Spleen (tissue), 11 donors: ENCODE data around the gene SLC25A47. TPM values are rescaled to one million over a fixed set of nuclear protein-coding genes. Genes with fewer than 3 reads are reported as not detected.
"Not testable (repeated sequence)": the region's sequence is repeated elsewhere in the genome, so short reads cannot be mapped to it uniquely, and the experiment has no call there.

Experiments used
- DNase-seq: peaks from one replicate; pipeline ENCODE4 v3.0.0-alpha.2; 2020
- H3K27ac ChIP-seq, 8 donors: fragments of 200-600 bp; sonication (generic) in 7 of 8; 1 replicate in 4 of 8; 2 replicates in 4 of 8; pipeline versions ENCODE4 v1.5.0 to v1.8.0; 2016 to 2021; ENCODE audit warnings: inconsistent platforms in 4 of 8, mild to moderate bottlenecking in 4 of 8, moderate library complexity in 1 of 8
- H3K27me3 ChIP-seq, 7 donors: fragments of 200-600 bp; sonication (generic) in 6 of 7; replicated peaks in 1 of 7; 1 replicate in 4 of 7; 2 replicates in 3 of 7; pipeline versions ENCODE4 v1.5.0 to v1.8.0; 2016 to 2021; ENCODE audit warnings: inconsistent platforms in 3 of 7, mild to moderate bottlenecking in 1 of 7
- H3K36me3 ChIP-seq, 6 donors: fragments of 200-600 bp; sonication (generic) in 5 of 6; 1 replicate in 4 of 6; 2 replicates in 2 of 6; pipeline versions ENCODE4 v1.5.0 to v1.8.0; 2016 to 2021; ENCODE audit warnings: inconsistent platforms in 2 of 6
- H3K4me1 ChIP-seq, 6 donors: fragments of 200-600 bp; sonication (generic) in 5 of 6; 1 replicate in 3 of 6; 2 replicates in 3 of 6; pipeline versions ENCODE4 v1.5.0 to v1.8.0; 2016 to 2021; ENCODE audit warnings: inconsistent platforms in 3 of 6
- H3K4me3 ChIP-seq, 8 donors: fragments of 200-600 bp; sonication (generic) in 7 of 8; 1 replicate in 4 of 8; 2 replicates in 4 of 8; pipeline versions ENCODE4 v1.5.0 to v1.8.0; 2016 to 2021; ENCODE audit warnings: inconsistent platforms in 4 of 8, mild to moderate bottlenecking in 4 of 8, moderate library complexity in 2 of 8
- H3K9me3 ChIP-seq, 8 donors: fragments of 200-600 bp; sonication (generic) in 7 of 8; 1 replicate in 4 of 8; 2 replicates in 4 of 8; pipeline versions ENCODE4 v1.5.0 to v1.8.0; 2016 to 2021; ENCODE audit warnings: inconsistent platforms in 4 of 8
- CTCF ChIP-seq, 11 experiments: fragments of 200-600 bp in 7 of 11; fragments of 450-650 bp in 4 of 11; sonication (generic) in 4 of 11; IDR thresholded peaks in 8 of 11; conservative IDR thresholded peaks in 3 of 11; 1 replicate in 7 of 11; 2 replicates in 4 of 11; pipeline versions ENCODE4 v1.4.0 to v1.8.0; 2016 to 2021; ENCODE audit warnings: antibody characterized with exemption in 11 of 11, inconsistent platforms in 4 of 11, mild to moderate bottlenecking in 1 of 11
- POLR2A ChIP-seq, 3 donors: fragments of 450-650 bp; IDR thresholded peaks; one replicate each; pipeline ENCODE4 v1.5.1; 2017; ENCODE audit warnings: antibody characterized with exemption in 3 of 3, mild to moderate bottlenecking in 1 of 3
- POLR2AphosphoS5 ChIP-seq, 3 donors: sonication (generic); formaldehyde crosslinking; IDR thresholded peaks; one replicate each; pipeline ENCODE4 v1.5.1; 2017; ENCODE audit warnings: antibody characterized with exemption in 3 of 3
- WGBS, 5 donors: extraction: QIAGEN DNeasy Blood & Tissue Kit in 3 of 5; methylation state at CpG; one replicate each; pipeline versions ENCODE4 v1.1.5 to v1.1.7; 2013 to 2018; 5-methylcytosine and 5-hydroxymethylcytosine counted together
- intact Hi-C: fragments of 100-400 bp; cut with DNase I; formaldehyde crosslinking; loops from one replicate; pipeline ENCODE4 v1.15.0; 2023; ENCODE audit warnings: low total_unique reads
- polyA plus RNA-seq, 3 donors: library from polyadenylated mRNA; stranded (reverse); fragments of 200-250 nt; gene quantifications; one replicate each; pipeline ENCODE4 v1.2.1, GENCODE V29; 2013
- total RNA-seq, 7 donors: library from RNA; depleted of rRNA in 3 of 7; stranded (reverse); fragments of >200 nt in 3 of 7; fragmentation: NEBNext Ultra II Directional in 4 of 7; extraction: Animal tissue kit (Norgen Biotek cat#: 25700) in 4 of 7; gene quantifications; one replicate each; pipeline versions ENCODE4 v1.1.0 to v1.2.1, GENCODE V29; 2016 to 2021
- donor health status: healthy with polysubstance abuse.
- donor health status: DM: no; HTN: no; CAD: no; lungs with moderate emphysema.
- donor health status: DM: no; HTN: no; CAD: no.
- donor health status: Bipolar disorder and iron deficiency.
- donor health status: healthy.
- donor health status: DM: no; HTN: no; CAD: no.
- donor health status: DM: yes; HTN: yes; CAD: no.

SLC25A47 gene
- total and polyA plus RNA-seq, 10 donors = 0.03 to 0.11 TPM; not detected in 8

- peaks cover 0 to 22% (median 10%) of the 10 kb centered on the region in 6 donors for H3K36me3 ChIP-seq
- peaks cover 16 to 68% (median 41%) of the 10 kb centered on the region in 6 donors for H3K4me1 ChIP-seq
- intact Hi-C loops = no loop called here
- WGBS, 5 donors = 90 to 95% (median 93%) methylated on average over 12 to 16 of the region's 16 CpGs
- H3K9me3 ChIP-seq = no peaks in the 10 kb centered on the region
- no peak overlapping the region for H3K4me3 ChIP-seq
- no peaks in the 10 kb centered on the region for H3K27me3 ChIP-seq
- TF ChIP-seq CTCF (IDR thresholded peaks at IDR 0.05 in 8 of 11, conservative IDR thresholded peaks at IDR 0.05 in 3 of 11) (no peak), POLR2A (IDR thresholded peaks at IDR 0.05) (no peak), POLR2AphosphoS5 (IDR thresholded peaks at IDR 0.05) (no peak)
- peak overlapping the region in 3 of 8 donors; percentile 60 to 81 (median 80) for H3K27ac ChIP-seq
- peak; percentile 66 for DNase-seq
Observed at GRCh38 chr14:100295376-100296105, 27.6 kb upstream of the SLC25A47 start.

- peaks cover 15 to 62% (median 35%) of the 10 kb centered on the region in 6 donors for H3K4me1 ChIP-seq
- TF ChIP-seq POLR2A (IDR thresholded peaks at IDR 0.05) (no peak), CTCF (IDR thresholded peaks at IDR 0.05 in 8 of 11, conservative IDR thresholded peaks at IDR 0.05 in 3 of 11) (no peak), POLR2AphosphoS5 (IDR thresholded peaks at IDR 0.05) (no peak)
- WGBS, 5 donors = 70 to 83% (median 75%) methylated on average over 9 of the region's 9 CpGs
- H3K4me3 ChIP-seq = no peak overlapping the region
- peak overlapping the region in 5 of 8 donors; percentile 58 to 81 (median 66) for H3K27ac ChIP-seq
- H3K9me3 ChIP-seq = no peaks in the 10 kb centered on the region
- peaks cover 0 to 19% (median 9%) of the 10 kb centered on the region in 6 donors for H3K36me3 ChIP-seq
- H3K27me3 ChIP-seq = no peaks in the 10 kb centered on the region
- peak; percentile 44 for DNase-seq
- intact Hi-C loops = no loop called here
Observed at GRCh38 chr14:100296106-100296651, 27.0 kb upstream of the SLC25A47 start.

GRCh38 chr14:100296729-100297128 is 26.4 kb upstream of the SLC25A47 start:
- WGBS, 5 donors = 76 to 81% (median 79%) methylated on average over 11 of the region's 11 CpGs
- H3K4me3 ChIP-seq = peak overlapping the region in 1 of 8 donors; percentile 30
- DNase-seq = peak; percentile 70
- H3K27me3 ChIP-seq, intact Hi-C loops, H3K9me3 ChIP-seq: not testable (repeated sequence)
- peak overlapping the region in 7 of 8 donors; percentile 58 to 81 (median 66) for H3K27ac ChIP-seq
- H3K4me1 ChIP-seq = peaks cover 15 to 62% (median 35%) of the 10 kb centered on the region in 6 donors
- peaks cover 0 to 13% (median 7%) of the 10 kb centered on the region in 6 donors for H3K36me3 ChIP-seq

GRCh38 chr14:100297320-100298300 is 25.5 kb upstream of the SLC25A47 start:
- Histone ChIP-seq H3K9me3 (no peaks in the 10 kb centered on the region), H3K4me3 (peak overlapping the region in 1 of 8 donors; percentile 30), H3K4me1 (peaks cover 15 to 62% (median 35%) of the 10 kb centered on the region in 6 donors), H3K27me3 (no peaks in the 10 kb centered on the region), H3K36me3 (peaks cover 0 to 4% (median under 1%) of the 10 kb centered on the region in 6 donors), H3K27ac (peak overlapping the region in 7 of 8 donors; percentile 58 to 81 (median 66))
- intact Hi-C loops = no loop called here
- WGBS, 5 donors = 27 to 44% (median 35%) methylated on average over 28 to 30 of the region's 30 CpGs
- DNase-seq = peak; percentile 90
- TF ChIP-seq POLR2AphosphoS5 (IDR thresholded peaks at IDR 0.05) = peak; percentile 50 to 61 (median 55)
- no peak for TF ChIP-seq CTCF (IDR thresholded peaks at IDR 0.05 in 8 of 11, conservative IDR thresholded peaks at IDR 0.05 in 3 of 11)
